Adrenal gland (tissue), 5 donors: ENCODE data around the gene ALPK1.
"Not testable (repeated sequence)": the region's sequence is repeated elsewhere in the genome, so short reads cannot be mapped to it uniquely, and the experiment has no call there.

Source experiments
- POLR2A ChIP-seq, 2 donors: fragments of 450-650 bp; IDR thresholded peaks; one replicate each; pipeline ENCODE4 v1.6.1; 2017; ENCODE audit warnings: antibody characterized with exemption in 2 of 2, mild to moderate bottlenecking in 2 of 2, moderate library complexity in 1 of 2
- TF ChIP-seq, protein P1 (sequence below), 6 experiments: fragments of 450-650 bp in 4 of 6; fragments of 200-600 bp in 2 of 6; sonication (generic) in 1 of 6; IDR thresholded peaks; 1 replicate in 5 of 6; 2 replicates in 1 of 6; pipeline versions ENCODE4 v1.5.1 to v1.8.0; 2016 to 2021; ENCODE audit warnings: antibody characterized with exemption in 6 of 6, mild to moderate bottlenecking in 2 of 6, moderate library complexity in 1 of 6
- donor health status: DM: no; HTN: no; CAD: no.

DNA sequence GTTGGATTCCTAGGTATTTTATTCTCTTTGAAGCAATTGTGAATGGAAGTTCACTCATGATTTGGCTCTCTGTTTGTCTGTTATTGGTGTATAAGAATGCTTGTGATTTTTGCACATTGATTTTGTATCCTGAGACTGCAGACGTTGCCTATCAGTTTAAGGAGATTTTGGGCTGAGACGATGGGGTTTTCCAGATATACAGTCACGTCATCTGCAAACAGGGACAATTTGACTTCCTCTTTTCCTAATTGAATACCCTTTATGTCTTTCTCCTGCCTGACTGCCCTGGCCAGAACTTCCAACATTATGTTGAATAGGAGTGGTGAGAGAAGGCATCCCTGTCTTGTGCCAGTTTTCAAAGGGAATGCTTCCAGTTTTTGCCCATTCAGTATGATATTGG, 8.3 kb downstream of the ALPK1 start:
- not testable (repeated sequence) for TF ChIP-seq POLR2A (IDR thresholded peaks at IDR 0.05)
- TF ChIP-seq, protein P1, sequence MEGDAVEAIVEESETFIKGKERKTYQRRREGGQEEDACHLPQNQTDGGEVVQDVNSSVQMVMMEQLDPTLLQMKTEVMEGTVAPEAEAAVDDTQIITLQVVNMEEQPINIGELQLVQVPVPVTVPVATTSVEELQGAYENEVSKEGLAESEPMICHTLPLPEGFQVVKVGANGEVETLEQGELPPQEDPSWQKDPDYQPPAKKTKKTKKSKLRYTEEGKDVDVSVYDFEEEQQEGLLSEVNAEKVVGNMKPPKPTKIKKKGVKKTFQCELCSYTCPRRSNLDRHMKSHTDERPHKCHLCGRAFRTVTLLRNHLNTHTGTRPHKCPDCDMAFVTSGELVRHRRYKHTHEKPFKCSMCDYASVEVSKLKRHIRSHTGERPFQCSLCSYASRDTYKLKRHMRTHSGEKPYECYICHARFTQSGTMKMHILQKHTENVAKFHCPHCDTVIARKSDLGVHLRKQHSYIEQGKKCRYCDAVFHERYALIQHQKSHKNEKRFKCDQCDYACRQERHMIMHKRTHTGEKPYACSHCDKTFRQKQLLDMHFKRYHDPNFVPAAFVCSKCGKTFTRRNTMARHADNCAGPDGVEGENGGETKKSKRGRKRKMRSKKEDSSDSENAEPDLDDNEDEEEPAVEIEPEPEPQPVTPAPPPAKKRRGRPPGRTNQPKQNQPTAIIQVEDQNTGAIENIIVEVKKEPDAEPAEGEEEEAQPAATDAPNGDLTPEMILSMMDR (IDR thresholded peaks at IDR 0.05), result not testable (repeated sequence)
